Mesothelial cell of epicardium (in vitro differentiated cells): ENCODE results near the gene ADAMTS18. TPM values are rescaled to one million over a fixed set of nuclear protein-coding genes. Genes with fewer than 3 reads are reported as not detected.
"Not testable (repeated sequence)": the region's sequence is repeated elsewhere in the genome, so short reads cannot be mapped to it uniquely, and the experiment has no call there.

Experiments used
- DNase-seq, 2 experiments: peaks; one replicate each; pipeline ENCODE4 v3.0.0; 2021; ENCODE audit warnings: low spot score in 2 of 2; ENCODE audit not compliant: unreplicated experiment in 2 of 2
- H3K27ac Mint-ChIP-seq: 2 replicates; pipeline ENCODE4 v1.8.0; 2021; ENCODE audit warnings: mixed read lengths
- H3K27me3 Mint-ChIP-seq: 2 replicates; pipeline ENCODE4 v1.8.0; 2021; ENCODE audit warnings: low read depth, mixed read lengths
- H3K36me3 Mint-ChIP-seq: 2 replicates; pipeline ENCODE4 v1.8.0; 2021; ENCODE audit warnings: mixed read lengths
- H3K4me1 Mint-ChIP-seq: 2 replicates; pipeline ENCODE4 v1.8.0; 2021; ENCODE audit warnings: mixed read lengths
- H3K4me3 Mint-ChIP-seq: 2 replicates; pipeline ENCODE4 v1.8.0; 2021; ENCODE audit warnings: mild to moderate bottlenecking, moderate library complexity, mixed read lengths
- H3K9me3 Mint-ChIP-seq: 2 replicates; pipeline ENCODE4 v1.8.0; 2021; ENCODE audit warnings: mixed read lengths
- CTCF ChIP-seq: fragments of 200-600 bp; sonication (generic); IDR thresholded peaks from one replicate; pipeline ENCODE4 v1.5.0; 2021; ENCODE audit warnings: antibody characterized with exemption; ENCODE audit not compliant: unreplicated experiment
- total RNA-seq: library from RNA; stranded (reverse); gene quantifications from 3 replicates; pipeline ENCODE4 v1.2.1, GENCODE V29; 2021

Gene ADAMTS18
- total RNA-seq, 1 donor from 2014 or later: 7.9 TPM

GRCh38 chr16:77277571-77277970, 157.3 kb downstream of the ADAMTS18 start:
- Mint-ChIP-seq H3K4me3 (no peak overlapping the region), H3K27me3 (no peaks in the 10 kb centered on the region), H3K9me3 (no peaks in the 10 kb centered on the region), H3K27ac (no peak overlapping the region), H3K36me3 (no peaks in the 10 kb centered on the region), H3K4me1 (peaks cover 6% of the 10 kb centered on the region)
- no peak for TF ChIP-seq CTCF
- DNase-seq: no peak

GRCh38 chr16:77277141-77277540, 157.7 kb downstream of the ADAMTS18 start:
- H3K27ac Mint-ChIP-seq: no peak overlapping the region
- no peak for TF ChIP-seq CTCF
- H3K4me1 Mint-ChIP-seq: peaks cover 6% of the 10 kb centered on the region
- no peak for DNase-seq
- no peak overlapping the region for H3K4me3 Mint-ChIP-seq
- H3K27me3 Mint-ChIP-seq: no peaks in the 10 kb centered on the region
- H3K36me3 Mint-ChIP-seq: no peaks in the 10 kb centered on the region
- no peaks in the 10 kb centered on the region for H3K9me3 Mint-ChIP-seq

- H3K4me1 Mint-ChIP-seq: peaks cover 6% of the 10 kb centered on the region
Observed at GRCh38 chr16:77276661-77277060, 158.2 kb downstream of the ADAMTS18 start.

GRCh38 chr16:77275303-77275702, 159.5 kb downstream of the ADAMTS18 start:
- H3K9me3 Mint-ChIP-seq, H3K4me3 Mint-ChIP-seq, H3K27me3 Mint-ChIP-seq, H3K27ac Mint-ChIP-seq, H3K36me3 Mint-ChIP-seq, H3K4me1 Mint-ChIP-seq, DNase-seq: not testable (repeated sequence)

More at GRCh38 chr16:77276661-77277060, 158.2 kb downstream of the ADAMTS18 start:
- H3K9me3 Mint-ChIP-seq: no peaks in the 10 kb centered on the region
- H3K36me3 Mint-ChIP-seq: no peaks in the 10 kb centered on the region
- DNase-seq: no peak
- no peak for TF ChIP-seq CTCF
- H3K27ac Mint-ChIP-seq: no peak overlapping the region
- no peak overlapping the region for H3K4me3 Mint-ChIP-seq
- no peaks in the 10 kb centered on the region for H3K27me3 Mint-ChIP-seq

GRCh38 chr16:77273815-77274214, 161.0 kb downstream of the ADAMTS18 start:
- peaks cover 6% of the 10 kb centered on the region for H3K4me1 Mint-ChIP-seq
- TF ChIP-seq CTCF: no peak
- peaks cover 8% of the 10 kb centered on the region for H3K9me3 Mint-ChIP-seq
- H3K36me3 Mint-ChIP-seq: peaks cover 3% of the 10 kb centered on the region
- no peak overlapping the region for H3K4me3 Mint-ChIP-seq
- no peaks in the 10 kb centered on the region for H3K27me3 Mint-ChIP-seq
- no peak overlapping the region for H3K27ac Mint-ChIP-seq
- DNase-seq: no peak

- no peaks in the 10 kb centered on the region for H3K27me3 Mint-ChIP-seq
- no peak for DNase-seq
- H3K4me1 Mint-ChIP-seq: peaks cover 6% of the 10 kb centered on the region
- no peak overlapping the region for H3K4me3 Mint-ChIP-seq
- H3K27ac Mint-ChIP-seq: no peak overlapping the region
- H3K9me3 Mint-ChIP-seq: peaks cover 22% of the 10 kb centered on the region
- peaks cover 4% of the 10 kb centered on the region for H3K36me3 Mint-ChIP-seq
- no peak for TF ChIP-seq CTCF
Observed at GRCh38 chr16:77271532-77272426, 163.1 kb downstream of the ADAMTS18 start.

- H3K27me3 Mint-ChIP-seq, DNase-seq, H3K4me3 Mint-ChIP-seq, H3K4me1 Mint-ChIP-seq, H3K27ac Mint-ChIP-seq: not testable (repeated sequence)
- Mint-ChIP-seq H3K9me3 (peaks cover 53% of the 10 kb centered on the region), H3K36me3 (peaks cover 11% of the 10 kb centered on the region)
Observed at GRCh38 chr16:77266185-77266584, 168.6 kb downstream of the ADAMTS18 start.
